ENCODE measurements around the gene CDKN1C.

The CDKN1C gene

GRCh38 chr11:2870460-2870859, 15.1 kb downstream of the CDKN1C start:
- no peak overlapping the region for H2BK5ac ChIP-seq (ENCODE audit: low read depth, low read length, poor library complexity)
- WGBS (ENCODE audit: extremely low coverage, insufficient coverage, insufficient read length): no CpG with 5 or more reads among the region's 17 CpGs
- peaks cover 0 to 2% of the 10 kb centered on the region in 2 experiments for H3K4me1 ChIP-seq (ENCODE audit: control insufficient read depth in 1 of 2, insufficient read depth in 2 of 2, low read length in 2 of 2)
- H2BK120ac ChIP-seq (ENCODE audit: insufficient read depth, low read length, poor library complexity): no peak overlapping the region
- peaks cover 24% of the 10 kb centered on the region for H3K9me3 ChIP-seq (ENCODE audit: insufficient read depth, low read depth, low read length)
- H3K4ac ChIP-seq (ENCODE audit: low read depth, low read length): no peak overlapping the region
- no peak overlapping the region for H4K12ac ChIP-seq (ENCODE audit: low read depth, low read length)
- H2BK12ac ChIP-seq (ENCODE audit: low read length): no peak overlapping the region
- H3K36me3 ChIP-seq (ENCODE audit: control insufficient read depth in 1 of 2, insufficient read depth in 2 of 2, low read length in 2 of 2): no peaks in the 10 kb centered on the region
- no peak overlapping the region for H3K23ac ChIP-seq (ENCODE audit: low read length)
- H3K4me3 ChIP-seq (ENCODE audit: low read depth, low read length): no peak overlapping the region
- no peak overlapping the region for H2AFZ ChIP-seq (ENCODE audit: insufficient read depth, low read length, poor library complexity)
- peaks cover 36% of the 10 kb centered on the region for H3K27me3 ChIP-seq (ENCODE audit: insufficient read depth, low read length)
- no peak overlapping the region for H3K27ac ChIP-seq (ENCODE audit: low read depth, low read length)
- H3K79me2 ChIP-seq (ENCODE audit: control insufficient read depth, insufficient read depth, low read length, poor library complexity): no peaks in the 10 kb centered on the region
- no peak overlapping the region for H3K18ac ChIP-seq (ENCODE audit: low read length)
- H3K79me1 ChIP-seq (ENCODE audit: low read length): no peaks in the 10 kb centered on the region
- H3K14ac ChIP-seq (ENCODE audit: low read length): no peak overlapping the region
- H4K8ac ChIP-seq (ENCODE audit: low read depth, low read length): no peak overlapping the region
- no peak overlapping the region for H4K91ac ChIP-seq (ENCODE audit: low read depth, low read length)
- no peak overlapping the region for H3K9ac ChIP-seq (ENCODE audit: low read length)
- DNase-seq: no peak
- H2AK5ac ChIP-seq (ENCODE audit: low read length): no peak overlapping the region
- H3K4me2 ChIP-seq (ENCODE audit: low read length): no peak overlapping the region

- no peak overlapping the region for H3K4me2 ChIP-seq (ENCODE audit: low read length)
- no peak overlapping the region for H3K9ac ChIP-seq (ENCODE audit: low read length)
- H3K79me1 ChIP-seq (ENCODE audit: low read length): no peaks in the 10 kb centered on the region
- H3K4me1 ChIP-seq (ENCODE audit: control insufficient read depth in 1 of 2, insufficient read depth in 2 of 2, low read length in 2 of 2): peaks cover 0 to 2% of the 10 kb centered on the region in 2 experiments
- H2BK120ac ChIP-seq (ENCODE audit: insufficient read depth, low read length, poor library complexity): no peak overlapping the region
- H4K8ac ChIP-seq (ENCODE audit: low read depth, low read length): no peak overlapping the region
- no peak overlapping the region for H2BK12ac ChIP-seq (ENCODE audit: low read length)
- H3K14ac ChIP-seq (ENCODE audit: low read length): no peak overlapping the region
- no peak overlapping the region for H3K4ac ChIP-seq (ENCODE audit: low read depth, low read length)
- peaks cover 37% of the 10 kb centered on the region for H3K27me3 ChIP-seq (ENCODE audit: insufficient read depth, low read length)
- H3K27ac ChIP-seq (ENCODE audit: low read depth, low read length): no peak overlapping the region
- no peak overlapping the region for H3K4me3 ChIP-seq (ENCODE audit: low read depth, low read length)
- H3K79me2 ChIP-seq (ENCODE audit: control insufficient read depth, insufficient read depth, low read length, poor library complexity): no peaks in the 10 kb centered on the region
- no peaks in the 10 kb centered on the region for H3K36me3 ChIP-seq (ENCODE audit: control insufficient read depth in 1 of 2, insufficient read depth in 2 of 2, low read length in 2 of 2)
- H3K23ac ChIP-seq (ENCODE audit: low read length): no peak overlapping the region
- WGBS (ENCODE audit: extremely low coverage, insufficient coverage, insufficient read length): no CpG with 5 or more reads among the region's 90 CpGs
- no peak overlapping the region for H3K18ac ChIP-seq (ENCODE audit: low read length)
- no peak overlapping the region for H4K91ac ChIP-seq (ENCODE audit: low read depth, low read length)
- no peak overlapping the region for H2BK5ac ChIP-seq (ENCODE audit: low read depth, low read length, poor library complexity)
- no peak overlapping the region for H2AFZ ChIP-seq (ENCODE audit: insufficient read depth, low read length, poor library complexity)
- peaks cover 19% of the 10 kb centered on the region for H3K9me3 ChIP-seq (ENCODE audit: insufficient read depth, low read depth, low read length)
- no peak for DNase-seq
- H4K12ac ChIP-seq (ENCODE audit: low read depth, low read length): no peak overlapping the region
- H2AK5ac ChIP-seq (ENCODE audit: low read length): no peak overlapping the region
Observed at GRCh38 chr11:2869561-2870427, 15.8 kb downstream of the CDKN1C start.

- no peak overlapping the region for H3K18ac ChIP-seq (ENCODE audit: low read length)
- H4K91ac ChIP-seq (ENCODE audit: low read depth, low read length): no peak overlapping the region
Observed at GRCh38 chr11:2869134-2869526, 16.4 kb downstream of the CDKN1C start.

GRCh38 chr11:2868506-2869133, 17.0 kb downstream of the CDKN1C start:
- no peaks in the 10 kb centered on the region for H3K36me3 ChIP-seq (ENCODE audit: control insufficient read depth in 1 of 2, insufficient read depth in 2 of 2, low read length in 2 of 2)
- H2BK5ac ChIP-seq (ENCODE audit: low read depth, low read length, poor library complexity): no peak overlapping the region
- no CpG with 5 or more reads among the region's 16 CpGs for WGBS (ENCODE audit: extremely low coverage, insufficient coverage, insufficient read length)
- H2BK12ac ChIP-seq (ENCODE audit: low read length): no peak overlapping the region
- H3K9me3 ChIP-seq (ENCODE audit: insufficient read depth, low read depth, low read length): peaks cover 16% of the 10 kb centered on the region
- no peak overlapping the region for H4K91ac ChIP-seq (ENCODE audit: low read depth, low read length)
- no peak overlapping the region for H3K14ac ChIP-seq (ENCODE audit: low read length)
- no peak overlapping the region for H3K9ac ChIP-seq (ENCODE audit: low read length)
- no peak overlapping the region for H2BK120ac ChIP-seq (ENCODE audit: insufficient read depth, low read length, poor library complexity)
- no peak overlapping the region for H3K4me3 ChIP-seq (ENCODE audit: low read depth, low read length)
- H3K4me2 ChIP-seq (ENCODE audit: low read length): no peak overlapping the region
- no peak for DNase-seq
- H3K79me1 ChIP-seq (ENCODE audit: low read length): no peaks in the 10 kb centered on the region
- no peak overlapping the region for H4K8ac ChIP-seq (ENCODE audit: low read depth, low read length)
- no peak overlapping the region for H4K12ac ChIP-seq (ENCODE audit: low read depth, low read length)
- no peaks in the 10 kb centered on the region for H3K79me2 ChIP-seq (ENCODE audit: control insufficient read depth, insufficient read depth, low read length, poor library complexity)
- H3K4ac ChIP-seq (ENCODE audit: low read depth, low read length): no peak overlapping the region
- no peak overlapping the region for H3K27ac ChIP-seq (ENCODE audit: low read depth, low read length)
- peaks cover 0 to 2% of the 10 kb centered on the region in 2 experiments for H3K4me1 ChIP-seq (ENCODE audit: control insufficient read depth in 1 of 2, insufficient read depth in 2 of 2, low read length in 2 of 2)
- H3K18ac ChIP-seq (ENCODE audit: low read length): no peak overlapping the region
- no peak overlapping the region for H3K23ac ChIP-seq (ENCODE audit: low read length)
- H2AFZ ChIP-seq (ENCODE audit: insufficient read depth, low read length, poor library complexity): no peak overlapping the region
- H3K27me3 ChIP-seq (ENCODE audit: insufficient read depth, low read length): peaks cover 42% of the 10 kb centered on the region
- H2AK5ac ChIP-seq (ENCODE audit: low read length): no peak overlapping the region

More at GRCh38 chr11:2869134-2869526, 16.4 kb downstream of the CDKN1C start:
- Histone ChIP-seq H4K8ac (ENCODE audit: low read depth, low read length) (no peak overlapping the region), H3K4me2 (ENCODE audit: low read length) (no peak overlapping the region), H3K4me1 (ENCODE audit: control insufficient read depth in 1 of 2, insufficient read depth in 2 of 2, low read length in 2 of 2) (peaks cover 0 to 2% of the 10 kb centered on the region in 2 experiments), H3K9me3 (ENCODE audit: insufficient read depth, low read depth, low read length) (peaks cover 16% of the 10 kb centered on the region), H2AFZ (ENCODE audit: insufficient read depth, low read length, poor library complexity) (no peak overlapping the region), H3K23ac (ENCODE audit: low read length) (no peak overlapping the region), H2BK5ac (ENCODE audit: low read depth, low read length, poor library complexity) (no peak overlapping the region), H3K4ac (ENCODE audit: low read depth, low read length) (no peak overlapping the region), H3K9ac (ENCODE audit: low read length) (no peak overlapping the region), H3K14ac (ENCODE audit: low read length) (no peak overlapping the region), H3K79me2 (ENCODE audit: control insufficient read depth, insufficient read depth, low read length, poor library complexity) (no peaks in the 10 kb centered on the region), H3K4me3 (ENCODE audit: low read depth, low read length) (no peak overlapping the region), H3K79me1 (ENCODE audit: low read length) (no peaks in the 10 kb centered on the region), H2AK5ac (ENCODE audit: low read length) (no peak overlapping the region), H2BK12ac (ENCODE audit: low read length) (no peak overlapping the region), H3K27me3 (ENCODE audit: insufficient read depth, low read length) (peaks cover 39% of the 10 kb centered on the region), H3K36me3 (ENCODE audit: control insufficient read depth in 1 of 2, insufficient read depth in 2 of 2, low read length in 2 of 2) (no peaks in the 10 kb centered on the region), H4K12ac (ENCODE audit: low read depth, low read length) (no peak overlapping the region), H2BK120ac (ENCODE audit: insufficient read depth, low read length, poor library complexity) (no peak overlapping the region), H3K27ac (ENCODE audit: low read depth, low read length) (no peak overlapping the region)
- WGBS (ENCODE audit: extremely low coverage, insufficient coverage, insufficient read length): no CpG with 5 or more reads among the region's 37 CpGs
- no peak for DNase-seq
